ENCODE results near the gene ANKRD62.

ANKRD62 gene

DNA sequence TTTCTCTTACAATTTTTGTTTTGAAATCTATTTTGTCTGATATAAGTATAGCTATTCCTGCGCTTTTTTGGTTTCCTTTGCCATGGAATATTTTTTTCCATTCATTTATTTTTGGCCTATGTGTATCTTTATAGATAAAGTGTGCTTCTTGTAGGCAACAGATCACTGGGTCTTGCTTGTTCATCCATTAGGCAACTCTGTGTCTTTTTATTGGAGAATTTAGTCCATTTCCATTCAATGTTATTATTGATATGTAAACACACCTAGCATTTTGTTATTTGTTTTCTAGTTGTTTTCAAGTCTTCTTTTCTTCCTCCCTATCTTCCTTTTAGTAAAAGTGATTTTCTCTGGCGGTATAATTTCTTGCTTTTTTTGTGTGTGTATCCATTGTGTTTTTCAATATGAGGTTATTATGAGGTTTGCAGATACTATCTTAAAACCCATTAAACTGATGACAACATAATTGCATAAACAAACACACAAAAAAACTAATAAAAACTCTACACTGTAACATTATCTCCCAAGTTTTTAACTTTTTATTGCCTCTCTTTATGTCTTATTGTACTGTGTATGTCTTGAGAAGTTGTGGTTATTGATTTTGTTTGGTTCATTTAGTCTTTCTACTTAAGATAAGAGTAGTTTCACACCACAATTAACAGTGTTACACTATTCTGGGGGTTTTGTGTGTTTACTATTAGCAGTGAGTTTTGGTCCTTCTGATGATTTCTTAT, 71.6 kb downstream of the ANKRD62 start:
- H3K9me2 ChIP-seq (replicated peaks; ENCODE audit: insufficient read depth, low read length) = no peaks in the 10 kb centered on the region

More for the DNA sequence above, 71.6 kb downstream of the ANKRD62 start:
- Histone ChIP-seq H3F3A (ENCODE audit: insufficient read depth, low read length) (no peaks in the 10 kb centered on the region), H4K20me1 (ENCODE audit: insufficient read depth, low read length) (no peaks in the 10 kb centered on the region), H3K9me3 (replicated peaks; ENCODE audit: insufficient read depth, low read length) (no peaks in the 10 kb centered on the region), H3K4me1 (ENCODE audit: low read length) (no peaks in the 10 kb centered on the region), H3K9ac (ENCODE audit: low read length) (no peak overlapping the region), H3K36me3 (replicated peaks; ENCODE audit: insufficient read depth, low read length) (no peaks in the 10 kb centered on the region), H2AFZ (ENCODE audit: low read length) (no peak overlapping the region), H3K4me2 (ENCODE audit: low read depth, low read length) (no peak overlapping the region), H3K4me3 (ENCODE audit: low read length) (no peak overlapping the region), H3K27ac (ENCODE audit: low read length) (no peak overlapping the region), H3K27me3 (replicated peaks; ENCODE audit: insufficient read depth, low read length) (no peaks in the 10 kb centered on the region), H3K79me2 (ENCODE audit: low read length) (no peaks in the 10 kb centered on the region)
- TF ChIP-seq, protein P1, sequence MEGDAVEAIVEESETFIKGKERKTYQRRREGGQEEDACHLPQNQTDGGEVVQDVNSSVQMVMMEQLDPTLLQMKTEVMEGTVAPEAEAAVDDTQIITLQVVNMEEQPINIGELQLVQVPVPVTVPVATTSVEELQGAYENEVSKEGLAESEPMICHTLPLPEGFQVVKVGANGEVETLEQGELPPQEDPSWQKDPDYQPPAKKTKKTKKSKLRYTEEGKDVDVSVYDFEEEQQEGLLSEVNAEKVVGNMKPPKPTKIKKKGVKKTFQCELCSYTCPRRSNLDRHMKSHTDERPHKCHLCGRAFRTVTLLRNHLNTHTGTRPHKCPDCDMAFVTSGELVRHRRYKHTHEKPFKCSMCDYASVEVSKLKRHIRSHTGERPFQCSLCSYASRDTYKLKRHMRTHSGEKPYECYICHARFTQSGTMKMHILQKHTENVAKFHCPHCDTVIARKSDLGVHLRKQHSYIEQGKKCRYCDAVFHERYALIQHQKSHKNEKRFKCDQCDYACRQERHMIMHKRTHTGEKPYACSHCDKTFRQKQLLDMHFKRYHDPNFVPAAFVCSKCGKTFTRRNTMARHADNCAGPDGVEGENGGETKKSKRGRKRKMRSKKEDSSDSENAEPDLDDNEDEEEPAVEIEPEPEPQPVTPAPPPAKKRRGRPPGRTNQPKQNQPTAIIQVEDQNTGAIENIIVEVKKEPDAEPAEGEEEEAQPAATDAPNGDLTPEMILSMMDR (IDR thresholded peaks at IDR 0.05; ENCODE audit: low read length) = no peak
- TF ChIP-seq EZH2phosphoT487 (IDR thresholded peaks at IDR 0.05; ENCODE audit: low read length) = no peak
- no peak for TF ChIP-seq EZH2 (optimal IDR thresholded peaks at IDR 0.05; ENCODE audit: low read depth, low read length)
- DNase-seq = no peak

Measured in MM.1S (cell line).